ENCODE measurements around the gene KCNMA1.

Gene KCNMA1

GRCh38 chr10:77504873-77505257 is 132.7 kb downstream of the KCNMA1 start:
- no peak for DNase-seq

DNA sequence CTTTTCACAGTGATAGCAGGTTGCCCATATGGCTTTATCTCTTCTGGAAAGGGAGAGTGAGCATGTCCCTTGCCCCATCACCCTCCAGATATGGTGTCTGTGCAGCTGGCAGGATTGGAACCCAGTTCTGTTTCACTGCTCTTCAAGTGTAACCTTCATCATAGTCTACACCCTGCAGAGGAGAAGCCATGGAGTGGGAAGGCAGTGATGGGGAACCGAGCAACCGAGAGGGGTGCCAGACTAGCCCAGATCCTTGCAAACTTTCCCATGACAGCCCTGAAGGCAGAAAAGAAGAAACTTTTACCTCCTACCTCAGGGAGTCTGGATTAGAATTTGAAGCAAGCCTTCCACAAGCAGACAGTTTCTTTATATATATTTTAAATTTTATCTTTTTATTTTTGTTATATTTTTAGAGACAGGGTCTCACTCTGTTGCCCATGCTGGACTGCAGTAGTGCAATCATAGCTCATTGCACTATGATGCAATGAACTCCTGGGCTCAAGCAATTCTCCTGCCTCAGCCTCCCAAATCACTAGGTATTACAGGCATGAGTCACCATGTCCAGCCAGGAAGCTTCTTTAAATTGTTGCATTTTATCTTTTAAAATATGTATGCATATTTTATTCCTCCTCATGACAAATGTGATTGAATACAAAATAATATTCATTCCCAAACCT is 133.3 kb downstream of the KCNMA1 start:
- no peak for DNase-seq

GRCh38 chr10:77501846-77502261 is 135.8 kb downstream of the KCNMA1 start:
- DNase-seq = no peak

GRCh38 chr10:77501152-77501845 is 136.3 kb downstream of the KCNMA1 start:
- DNase-seq = no peak

DNA sequence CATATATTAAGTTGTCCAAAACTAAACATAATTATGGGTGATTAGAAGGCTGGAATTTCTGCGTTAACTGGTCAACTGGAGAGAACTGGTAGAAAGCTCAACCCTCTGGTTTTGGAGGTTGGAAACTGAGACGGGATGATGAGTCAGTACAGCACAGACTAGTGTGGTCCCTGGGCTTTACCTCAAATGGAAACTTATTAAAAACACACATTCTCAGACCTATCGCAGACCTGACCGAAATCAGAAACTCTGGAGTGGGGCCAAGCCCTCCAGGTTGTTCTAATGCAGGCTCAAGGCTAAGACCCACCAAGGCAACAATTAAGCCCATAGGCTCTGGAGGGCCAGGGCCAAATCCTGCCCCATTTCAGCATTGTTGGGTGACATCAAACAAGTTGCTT is 136.9 kb downstream of the KCNMA1 start:
- no peak for DNase-seq

DNA sequence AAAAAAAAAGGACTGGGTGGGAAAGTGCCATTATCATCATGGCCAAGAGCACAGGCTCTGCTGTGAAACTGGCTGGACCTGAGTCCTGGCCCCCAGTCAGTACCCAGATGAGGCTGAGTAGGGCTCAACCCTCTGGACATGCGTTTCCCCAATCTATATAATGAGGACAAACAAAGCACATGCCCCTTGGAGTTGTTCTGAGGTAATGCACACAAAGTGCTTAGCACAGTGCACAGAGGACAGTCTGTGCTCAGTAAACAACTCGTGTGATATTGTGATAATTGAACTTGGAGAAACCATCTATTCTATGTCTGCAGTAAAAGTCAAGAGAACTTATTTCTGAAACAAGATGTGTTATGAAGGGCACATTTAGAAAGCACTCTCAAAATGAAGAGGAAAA is 138.8 kb downstream of the KCNMA1 start:
- no peak for DNase-seq

DNA sequence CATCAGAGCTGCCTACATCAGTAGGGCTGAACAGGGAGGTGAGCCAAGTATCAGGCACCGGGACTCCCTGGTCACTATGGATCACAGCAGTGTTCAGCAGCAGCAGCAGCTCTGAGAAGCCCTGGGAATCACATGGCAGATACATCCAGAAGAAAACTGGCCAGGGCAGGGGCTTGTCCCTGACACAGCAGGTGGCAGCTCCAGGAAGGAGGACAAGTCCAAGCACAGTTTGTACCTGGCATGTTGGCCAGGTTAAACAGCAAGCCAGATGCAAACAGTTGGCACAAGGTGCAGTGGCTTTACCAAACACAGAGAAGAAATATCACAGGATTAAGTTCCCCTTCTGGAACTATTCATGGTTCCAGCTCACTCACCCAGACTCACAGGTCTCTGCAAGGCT is 139.4 kb downstream of the KCNMA1 start:
- DNase-seq = no peak

- no peak for DNase-seq
Observed at GRCh38 chr10:77497748-77498147, 139.9 kb downstream of the KCNMA1 start.

DNA sequence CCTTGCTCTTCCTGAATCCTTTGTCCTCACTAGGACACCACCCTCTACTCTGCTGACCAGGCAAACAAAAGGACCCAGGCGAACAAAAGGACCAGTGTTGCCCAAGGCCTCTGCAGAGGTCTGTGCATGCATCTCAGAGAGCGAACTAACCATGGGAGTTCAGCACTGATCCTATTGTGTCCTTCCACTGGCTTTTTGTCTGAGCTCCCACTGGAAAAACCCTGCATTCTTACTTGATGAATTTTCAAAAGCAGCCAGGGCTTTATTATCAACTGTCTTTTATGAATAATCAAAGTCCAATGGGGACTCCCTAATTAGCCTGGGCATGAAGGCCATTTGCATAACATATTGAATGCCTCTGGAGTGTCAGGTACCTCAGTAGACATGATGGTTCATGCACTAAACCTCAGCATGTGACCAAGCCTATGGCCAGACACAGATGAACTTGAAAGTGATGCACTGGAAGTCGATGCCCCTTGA is 140.6 kb downstream of the KCNMA1 start:
- DNase-seq = no peak

DNA sequence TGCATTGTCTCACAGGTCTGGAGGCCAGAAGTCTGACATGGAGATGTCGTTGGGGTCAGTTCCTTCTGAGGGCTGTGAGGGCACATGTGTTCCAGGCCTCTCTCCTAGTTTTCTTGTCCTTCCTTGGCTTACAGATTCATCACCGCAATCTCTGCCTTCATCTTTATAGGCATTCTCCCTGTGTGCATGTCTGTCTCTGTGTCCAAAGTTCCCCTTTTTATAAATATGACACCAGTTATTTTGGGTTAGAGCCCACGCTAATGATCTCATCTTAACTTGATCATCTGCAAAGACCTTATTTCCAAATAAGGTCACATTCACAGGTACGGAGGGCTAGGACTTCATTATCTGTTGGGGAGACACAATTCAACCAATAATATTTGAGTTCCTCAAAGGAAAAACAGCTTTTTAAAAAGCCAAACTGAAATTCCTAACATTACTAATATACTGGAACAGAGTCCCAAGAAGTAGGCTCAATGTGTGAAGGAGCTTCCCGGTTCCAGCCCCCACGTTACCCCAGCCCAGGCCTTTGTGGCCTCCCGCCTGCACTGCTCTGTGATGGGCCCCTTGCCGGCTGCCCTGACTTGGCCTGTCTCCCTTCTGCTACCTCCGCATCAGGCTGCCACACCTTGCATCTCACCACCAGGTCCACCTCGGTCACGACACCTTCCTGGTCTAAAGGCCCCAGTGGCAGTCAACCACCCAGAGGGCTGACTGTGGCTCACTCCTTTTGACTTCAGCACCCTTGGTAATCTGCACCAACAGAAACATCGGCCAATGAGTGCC is 142.7 kb downstream of the KCNMA1 start:
- DNase-seq = no peak

GRCh38 chr10:77494327-77494726 is 143.3 kb downstream of the KCNMA1 start:
- DNase-seq = peak; percentile 19

GRCh38 chr10:77493851-77494261 is 143.8 kb downstream of the KCNMA1 start:
- no peak for DNase-seq

DNA sequence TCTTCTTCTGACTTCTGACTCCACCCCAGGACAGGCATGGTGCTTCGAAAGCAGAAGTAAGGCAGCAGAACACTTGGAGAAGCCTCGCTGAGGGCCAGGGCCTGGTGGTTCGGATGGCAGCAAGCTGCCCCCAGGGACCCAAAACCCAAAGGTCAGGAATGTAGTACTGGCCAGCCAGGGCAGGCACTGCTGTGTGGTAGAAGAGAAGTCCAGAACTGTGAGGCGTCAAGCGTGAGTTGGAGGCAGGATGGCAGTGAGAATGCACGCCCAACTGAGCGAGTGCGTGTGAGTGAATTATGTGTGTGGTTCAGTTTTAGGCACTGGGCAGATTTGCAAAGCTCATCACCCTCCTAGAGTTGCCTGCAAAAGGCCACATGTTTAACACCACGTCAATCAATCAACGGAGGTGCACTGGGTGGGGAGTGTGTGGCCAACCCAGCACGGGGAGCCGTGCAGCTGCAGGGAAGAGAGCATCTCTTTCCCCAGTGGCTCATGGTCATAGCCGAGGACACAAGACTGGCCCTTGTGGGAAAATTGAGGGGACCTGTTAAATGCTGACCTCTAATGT is 144.3 kb downstream of the KCNMA1 start:
- no peak for DNase-seq

- DNase-seq = no peak
Observed at GRCh38 chr10:77492368-77492994, 145.1 kb downstream of the KCNMA1 start.

DNA sequence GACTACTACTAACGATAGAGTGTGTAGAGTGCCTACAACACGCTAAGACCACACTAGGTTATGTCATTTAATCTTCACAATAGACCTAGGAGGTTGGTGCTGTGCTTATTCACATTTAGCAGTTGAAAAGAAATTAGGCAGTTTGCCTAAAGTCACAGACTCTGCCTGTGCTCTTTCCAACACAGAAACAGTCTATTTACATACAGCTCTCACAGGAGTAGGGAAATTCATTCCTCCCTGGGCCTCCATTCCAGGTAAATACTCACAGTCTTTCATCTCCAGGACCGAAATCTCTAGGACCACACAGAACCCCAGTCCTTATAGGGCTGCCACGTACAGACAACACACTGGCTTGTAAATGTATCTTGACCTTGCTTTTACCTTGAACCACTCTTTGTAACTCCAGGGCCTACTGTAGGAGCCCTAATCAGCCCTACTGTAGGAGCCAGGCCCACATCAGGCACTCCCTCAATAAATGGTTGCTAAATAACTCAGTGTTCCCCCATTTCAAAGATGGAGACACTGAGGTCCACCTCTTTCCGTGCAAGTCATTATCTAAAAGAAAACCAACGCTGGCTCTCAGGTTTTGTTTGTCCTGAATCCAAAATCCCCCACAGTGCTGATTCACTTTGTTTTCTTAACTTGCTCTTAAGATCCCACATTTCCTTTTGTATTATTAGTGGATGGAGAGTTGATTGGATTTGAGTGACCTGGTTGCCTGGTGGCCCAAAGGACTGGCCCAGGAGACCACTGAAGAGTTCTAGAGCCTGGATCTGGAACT is 146.9 kb downstream of the KCNMA1 start:
- no peak for DNase-seq

DNA sequence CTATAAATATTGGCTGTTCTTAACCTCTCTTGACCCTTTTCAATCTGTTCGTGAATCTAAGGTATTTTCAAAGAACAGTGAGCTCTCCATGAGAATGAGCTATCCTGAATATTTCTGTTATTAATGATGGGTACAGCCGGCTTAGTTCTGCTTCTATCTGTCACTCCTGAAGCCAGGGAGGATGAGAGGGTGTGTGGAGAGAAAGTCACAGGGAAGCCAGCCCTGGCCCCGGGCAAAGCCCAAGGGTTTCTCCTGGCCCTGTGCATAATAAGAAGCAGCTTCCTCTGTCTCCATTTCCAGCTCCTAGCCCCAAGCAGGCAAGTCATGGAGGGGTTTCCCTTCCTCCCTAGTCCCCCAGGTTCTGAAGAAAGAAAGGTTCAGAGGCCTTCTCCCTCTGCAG is 151.1 kb downstream of the KCNMA1 start:
- no peak for DNase-seq

- DNase-seq = no peak
Observed at GRCh38 chr10:77485847-77486246, 151.8 kb downstream of the KCNMA1 start.

DNA sequence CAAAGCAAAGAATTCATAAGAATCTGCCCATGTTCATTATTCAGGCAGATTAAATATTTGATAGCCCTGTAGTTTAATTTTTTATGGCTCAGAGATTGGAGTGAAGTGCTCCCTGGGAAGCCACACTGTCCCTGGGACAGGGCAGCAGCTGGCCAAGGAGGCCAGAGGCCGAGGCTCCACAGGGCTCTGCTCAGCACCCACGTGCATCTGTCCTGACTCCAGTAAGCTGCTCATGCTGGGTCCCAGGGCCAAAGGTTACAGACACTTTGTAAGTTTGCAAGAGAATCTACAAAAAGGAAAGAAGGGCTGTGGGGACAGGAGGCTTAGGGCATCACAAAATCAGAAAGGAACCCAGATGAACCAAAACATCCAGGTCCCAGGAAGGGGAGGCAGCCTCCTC is 155.5 kb downstream of the KCNMA1 start:
- no peak for DNase-seq

DNA sequence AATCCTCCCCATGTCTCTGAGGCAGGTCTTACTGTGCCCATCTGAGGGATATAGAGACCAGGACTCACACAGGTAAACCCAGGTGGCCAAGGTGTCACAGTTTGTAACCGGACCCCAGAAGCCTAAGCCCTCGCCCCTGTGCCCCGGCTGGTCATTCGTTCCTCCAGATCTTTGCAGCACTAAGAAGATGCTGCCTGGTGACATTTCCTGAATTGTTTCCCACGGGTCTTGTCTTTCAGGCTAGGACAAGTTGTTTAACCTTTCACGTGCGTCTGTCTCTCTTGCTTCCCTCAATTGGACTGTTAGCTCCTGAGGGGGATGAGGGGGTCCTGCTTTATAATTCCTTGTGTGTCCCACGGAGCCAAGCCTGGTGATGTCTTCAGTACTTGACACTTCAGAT is 158.0 kb downstream of the KCNMA1 start:
- DNase-seq = no peak

DNA sequence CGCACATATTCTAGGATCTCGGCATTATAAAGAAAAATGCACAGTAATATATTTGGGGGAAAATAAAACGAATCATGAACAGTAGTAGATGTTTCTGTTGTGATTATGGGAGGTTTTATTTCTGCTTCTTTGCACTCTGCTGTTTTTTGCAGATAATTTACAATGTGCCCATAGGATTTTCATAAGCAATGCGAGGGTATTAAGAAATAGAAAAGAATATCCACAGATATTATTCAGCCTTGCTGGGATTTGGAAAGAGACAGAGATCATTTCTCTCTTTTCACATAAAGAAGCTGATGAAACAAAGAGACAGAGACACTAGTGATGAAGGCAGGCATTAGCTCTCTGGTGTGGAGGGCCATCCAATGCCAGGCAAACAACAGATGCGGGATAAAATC is 158.6 kb downstream of the KCNMA1 start:
- DNase-seq = no peak

DNA sequence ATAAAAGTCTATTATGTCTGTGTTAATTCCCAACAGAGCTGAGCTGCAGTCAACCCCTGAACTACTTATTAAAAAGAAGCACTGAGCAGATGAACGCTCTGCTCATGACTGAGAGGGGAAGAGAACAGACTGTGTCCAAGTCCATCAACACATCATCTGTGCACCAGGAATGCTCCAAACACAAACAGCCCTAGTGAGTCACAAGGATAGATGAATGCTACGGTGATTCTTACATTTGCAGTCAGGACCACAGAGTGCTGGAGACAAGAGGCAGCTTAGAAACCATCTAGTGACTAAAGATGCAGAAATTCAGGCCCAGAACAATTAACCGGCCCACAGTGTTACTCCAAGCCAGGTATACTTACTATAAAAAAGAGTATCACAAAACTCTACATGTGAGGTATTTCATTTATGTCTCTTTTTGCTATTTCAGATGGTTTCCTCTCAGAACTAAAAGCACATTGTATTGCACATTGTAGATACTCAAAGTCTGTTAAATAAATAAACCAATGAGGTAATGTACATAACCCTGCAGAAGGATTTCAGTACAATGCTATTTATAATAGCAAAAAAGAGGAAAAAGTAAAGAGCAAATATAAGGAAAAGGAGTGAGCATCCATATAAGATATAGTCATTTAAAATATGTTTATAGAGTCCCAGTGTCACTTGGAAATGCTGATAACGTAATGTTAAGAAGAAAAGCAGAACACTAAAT is 159.2 kb downstream of the KCNMA1 start:
- DNase-seq = no peak

GRCh38 chr10:77475522-77475921 is 162.1 kb downstream of the KCNMA1 start:
- DNase-seq = no peak

Measured in NCI-H1092 (cell line).